ENCODE measurements around the gene PTPN14.

- no peak for TF ChIP-seq SP1 (IDR thresholded peaks at IDR 0.05)
- TF ChIP-seq FOXM1 (IDR thresholded peaks at IDR 0.05; ENCODE audit: borderline replicate concordance): no peak
- TF ChIP-seq FOXA1 (IDR thresholded peaks at IDR 0.05): no peak
- TF ChIP-seq ZNF384 (IDR thresholded peaks at IDR 0.05): no peak
- TF ChIP-seq SUZ12 (IDR thresholded peaks at IDR 0.05): no peak
- peak; percentile 36; the same call in 1 of the 2 replicates for TF ChIP-seq PKNOX1 (IDR thresholded peaks at IDR 0.05)
- TF ChIP-seq TARDBP (IDR thresholded peaks at IDR 0.05): no peak
- TF ChIP-seq BHLHE40 (IDR thresholded peaks at IDR 0.05; ENCODE audit: borderline replicate concordance): no peak
These were observed 222.5 kb downstream of the PTPN14 start for GRCh38 chr1:214328770-214329469.
